ENCODE measurements around the gene SYNE1. TPM values are rescaled to one million over a fixed set of nuclear protein-coding genes. Genes with fewer than 3 reads are reported as not detected.

The SYNE1 gene
- total RNA-seq, 1 experiment from 2014 or later: 3.0 TPM

DNA sequence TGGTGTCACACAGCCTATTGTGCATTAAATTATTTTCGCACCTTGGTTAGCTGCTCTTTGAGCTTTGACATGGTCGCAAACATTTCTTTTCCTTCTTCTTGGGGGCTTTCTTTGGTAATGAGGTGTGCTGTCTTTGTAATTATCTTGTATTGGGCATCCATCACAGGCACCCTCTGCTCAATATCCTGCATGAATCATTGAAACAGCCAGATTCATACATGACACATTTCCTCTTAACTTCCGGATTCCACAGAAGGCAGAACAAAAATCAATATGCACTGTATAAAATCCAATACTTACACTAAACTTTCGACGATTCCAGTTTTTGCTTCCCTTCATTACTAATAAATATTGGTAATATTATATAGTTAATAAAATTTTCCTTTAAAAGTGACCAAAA, 175.6 kb downstream of the SYNE1 start:
- no peak overlapping the region for H4K5ac ChIP-seq (ENCODE audit: insufficient read length, low read depth, low read length)
- no peak overlapping the region for H2BK5ac ChIP-seq (ENCODE audit: insufficient read length, low read length)
- H4K20me1 ChIP-seq (ENCODE audit: control insufficient read depth, insufficient read depth, insufficient read length): no peaks in the 10 kb centered on the region
- no CpG with 5 or more reads among the region's 5 CpGs for WGBS (ENCODE audit: extremely low coverage, insufficient read length, low lambda C conversion rate)
- no peak overlapping the region for H3K4ac ChIP-seq (ENCODE audit: low read depth, low read length)
- H2BK120ac ChIP-seq (ENCODE audit: low read depth, low read length, poor library complexity, severe bottlenecking): no peak overlapping the region
- no peak overlapping the region for H3K4me2 ChIP-seq (ENCODE audit: insufficient read depth, insufficient read length, low read length)
- H2BK20ac ChIP-seq (ENCODE audit: low read depth, low read length, poor library complexity, severe bottlenecking): no peak overlapping the region
- Mint-ChIP-seq H3K9me3 (no peaks in the 10 kb centered on the region), H3K4me3 (no peak overlapping the region), H3K27ac (no peak overlapping the region), H3K4me1 (no peaks in the 10 kb centered on the region), H3K36me3 (ENCODE audit: insufficient read depth in 1 of 3, low read depth in 3 of 3) (no peaks in the 10 kb centered on the region), H3K27me3 (ENCODE audit: low read depth) (no peaks in the 10 kb centered on the region)
- no peak overlapping the region for H2AK5ac ChIP-seq (ENCODE audit: insufficient read length, low read length)
- H2BK12ac ChIP-seq (ENCODE audit: insufficient read length, low read depth, low read length): no peak overlapping the region
- H2BK15ac ChIP-seq (ENCODE audit: low read depth, low read length): no peak overlapping the region
- H3K4me1 ChIP-seq (ENCODE audit: insufficient read depth, low read length): no peaks in the 10 kb centered on the region
- no peak overlapping the region for H3K18ac ChIP-seq (ENCODE audit: insufficient read length, low read depth, low read length)
- H3K14ac ChIP-seq (ENCODE audit: insufficient read depth, low read length): no peak overlapping the region
- no peak for DNase-seq
- no peaks in the 10 kb centered on the region for H3K79me2 ChIP-seq (ENCODE audit: insufficient read depth, low read length)
- no peak overlapping the region for H3K23ac ChIP-seq (ENCODE audit: insufficient read length, low read depth, low read length)
- TF ChIP-seq, protein P1, sequence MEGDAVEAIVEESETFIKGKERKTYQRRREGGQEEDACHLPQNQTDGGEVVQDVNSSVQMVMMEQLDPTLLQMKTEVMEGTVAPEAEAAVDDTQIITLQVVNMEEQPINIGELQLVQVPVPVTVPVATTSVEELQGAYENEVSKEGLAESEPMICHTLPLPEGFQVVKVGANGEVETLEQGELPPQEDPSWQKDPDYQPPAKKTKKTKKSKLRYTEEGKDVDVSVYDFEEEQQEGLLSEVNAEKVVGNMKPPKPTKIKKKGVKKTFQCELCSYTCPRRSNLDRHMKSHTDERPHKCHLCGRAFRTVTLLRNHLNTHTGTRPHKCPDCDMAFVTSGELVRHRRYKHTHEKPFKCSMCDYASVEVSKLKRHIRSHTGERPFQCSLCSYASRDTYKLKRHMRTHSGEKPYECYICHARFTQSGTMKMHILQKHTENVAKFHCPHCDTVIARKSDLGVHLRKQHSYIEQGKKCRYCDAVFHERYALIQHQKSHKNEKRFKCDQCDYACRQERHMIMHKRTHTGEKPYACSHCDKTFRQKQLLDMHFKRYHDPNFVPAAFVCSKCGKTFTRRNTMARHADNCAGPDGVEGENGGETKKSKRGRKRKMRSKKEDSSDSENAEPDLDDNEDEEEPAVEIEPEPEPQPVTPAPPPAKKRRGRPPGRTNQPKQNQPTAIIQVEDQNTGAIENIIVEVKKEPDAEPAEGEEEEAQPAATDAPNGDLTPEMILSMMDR (conservative IDR thresholded peaks at IDR 0.05): no peak
- no peak overlapping the region for H2AFZ ChIP-seq (ENCODE audit: low read length)
- no peaks in the 10 kb centered on the region for H3K9me3 ChIP-seq (ENCODE audit: control insufficient read depth, low read depth, low read length)
- H3T11ph ChIP-seq (ENCODE audit: low read length): no peak overlapping the region
- H3K9ac ChIP-seq (ENCODE audit: extremely low read depth, insufficient read length, low read length): no peak overlapping the region
- no peaks in the 10 kb centered on the region for H3K79me1 ChIP-seq (ENCODE audit: insufficient read depth, low read depth, low read length, poor library complexity, severe bottlenecking)
- H3K27ac ChIP-seq (ENCODE audit: insufficient read length, low read depth, low read length): no peak overlapping the region
- no peak overlapping the region for H3K56ac ChIP-seq (ENCODE audit: insufficient read length, low read depth, low read length)
- no peaks in the 10 kb centered on the region for H3K23me2 ChIP-seq (ENCODE audit: insufficient read length, low read depth, low read length, poor library complexity, severe bottlenecking)
- H4K8ac ChIP-seq (replicated peaks; ENCODE audit: insufficient read length, low read depth, low read length): no peak overlapping the region
- no peaks in the 10 kb centered on the region for H3K27me3 ChIP-seq (ENCODE audit: insufficient read depth, low read length)
- H4K91ac ChIP-seq (ENCODE audit: insufficient read length, low read depth, low read length): no peak overlapping the region
